HG03060 (cell line): ENCODE results near the gene PIAS3.
"Not testable (repeated sequence)": the region's sequence is repeated elsewhere in the genome, so short reads cannot be mapped to it uniquely, and the experiment has no call there.

Experiments used
- ATAC-seq: cut with Tn5 transposase; IDR thresholded peaks from one replicate; pipeline ENCODE4 v1.9.1; 2021; ENCODE audit warnings: low read depth, moderate number of reproducible peaks; ENCODE audit not compliant: unreplicated experiment

The PIAS3 gene

DNA sequence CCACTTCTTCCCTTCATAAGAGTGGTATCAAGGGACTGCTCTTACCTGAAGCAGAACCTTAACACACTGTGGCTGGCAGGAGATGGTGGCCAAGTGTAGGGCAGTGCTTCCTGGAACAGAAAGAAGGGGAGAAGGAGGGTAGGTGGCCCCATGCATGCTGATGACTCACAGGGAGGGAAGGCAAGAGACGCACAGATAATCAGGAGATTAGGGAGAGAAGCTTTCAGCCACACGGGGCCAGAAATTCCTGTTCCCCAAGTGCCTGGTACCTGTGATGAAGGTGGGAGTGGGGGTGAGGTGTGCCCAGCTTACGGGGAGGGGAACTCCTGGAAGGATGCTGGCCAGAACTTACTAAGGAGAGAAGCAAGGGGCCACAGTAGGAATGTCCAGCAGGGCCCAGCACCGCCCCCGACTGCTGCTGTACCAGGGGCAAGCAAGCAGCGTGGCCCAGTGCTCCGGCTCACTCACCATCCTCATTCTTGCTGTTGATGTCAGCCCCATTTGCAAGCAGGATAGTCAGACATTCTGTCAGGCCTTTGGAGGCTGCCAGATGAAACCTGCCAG is 19.1 kb upstream of the PIAS3 start:
- no peak for ATAC-seq

DNA sequence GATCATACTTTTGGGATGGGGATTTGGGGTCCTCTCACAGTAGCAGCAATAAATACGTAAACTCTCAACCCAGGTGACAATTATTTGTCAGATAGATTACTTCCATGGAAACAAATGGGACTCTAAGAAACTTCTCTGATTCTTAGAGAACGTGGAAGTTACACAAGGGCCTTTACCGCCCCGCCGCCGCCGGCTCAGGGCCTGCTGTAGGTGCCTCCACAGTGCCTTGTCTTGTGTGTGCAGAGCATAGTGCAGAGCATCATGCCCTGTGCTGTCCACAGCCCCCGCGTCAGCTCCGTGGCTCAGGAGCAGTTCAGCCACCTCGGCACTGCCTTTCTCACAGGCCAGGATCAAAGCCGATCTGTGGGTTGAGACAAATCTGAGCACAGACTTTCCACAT is 15.8 kb upstream of the PIAS3 start:
- no peak for ATAC-seq

- ATAC-seq = no peak
These were observed 13.4 kb upstream of the PIAS3 start for GRCh38 chr1:145871994-145872924.

GRCh38 chr1:145868232-145868631 is 9.4 kb upstream of the PIAS3 start:
- ATAC-seq = no peak

- no peak for ATAC-seq
These were observed 4.6 kb upstream of the PIAS3 start for GRCh38 chr1:145863282-145864018.

- no peak for ATAC-seq
These were observed 676 bp upstream of the PIAS3 start for GRCh38 chr1:145859491-145860023.

DNA sequence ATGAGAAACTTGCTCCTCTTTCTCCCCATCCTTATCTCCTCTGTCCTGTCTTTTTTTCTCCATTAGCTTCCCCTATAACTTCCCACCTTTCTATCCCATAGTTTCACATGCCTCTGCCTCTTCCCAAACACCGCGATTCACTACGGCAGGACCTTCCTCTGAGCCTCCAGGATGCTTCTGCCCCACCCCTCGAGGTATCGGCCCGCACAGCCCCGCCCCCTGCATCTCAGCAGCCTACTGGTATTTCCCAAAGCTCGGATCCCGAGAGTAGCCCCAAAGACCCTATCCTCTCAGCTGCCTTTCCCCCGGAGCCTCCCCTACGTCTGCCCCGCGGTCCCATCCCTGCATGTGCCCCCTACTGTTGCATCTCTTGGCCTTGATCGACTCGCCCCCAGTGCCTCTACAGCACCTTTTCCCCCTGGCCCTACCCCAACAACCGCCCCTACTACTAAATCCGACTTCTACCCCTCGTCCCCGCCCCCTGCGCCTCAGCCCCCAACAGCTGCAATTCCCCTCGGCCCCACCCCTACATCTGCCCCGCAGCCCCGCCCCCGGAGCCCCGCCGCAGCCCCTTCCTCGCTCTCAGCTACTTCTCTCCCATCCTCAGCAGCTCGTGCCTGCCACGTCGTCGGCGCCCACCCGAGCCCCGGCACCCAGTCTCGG is 512 bp downstream of the PIAS3 start:
- no peak for ATAC-seq

GRCh38 chr1:145857170-145857569 is 1.7 kb downstream of the PIAS3 start:
- no peak for ATAC-seq

DNA sequence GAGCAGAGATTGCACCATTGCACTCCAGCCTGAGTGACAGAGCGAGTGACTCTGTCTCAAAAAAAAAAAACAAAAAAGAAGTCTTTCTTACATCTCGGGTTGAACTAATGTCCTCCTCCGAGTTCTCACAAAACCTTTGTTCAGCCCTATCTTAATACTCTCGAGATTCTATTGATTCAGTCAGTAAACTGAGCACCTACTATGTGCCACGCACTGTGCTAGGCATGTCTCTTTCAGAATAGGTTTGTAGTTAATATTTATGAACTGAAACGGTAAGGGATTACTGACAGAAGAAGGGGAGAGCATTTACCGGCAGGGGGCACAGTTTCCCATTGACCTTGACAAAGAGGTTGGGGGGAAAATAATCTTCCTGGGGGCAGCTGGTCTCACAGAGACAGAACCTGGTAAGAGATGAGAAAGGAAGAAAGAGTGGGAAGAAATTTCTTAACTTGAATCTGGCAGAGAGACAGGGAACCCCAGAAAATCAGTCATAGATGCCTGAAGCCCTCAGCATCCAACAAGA is 3.4 kb downstream of the PIAS3 start:
- ATAC-seq = no peak

DNA sequence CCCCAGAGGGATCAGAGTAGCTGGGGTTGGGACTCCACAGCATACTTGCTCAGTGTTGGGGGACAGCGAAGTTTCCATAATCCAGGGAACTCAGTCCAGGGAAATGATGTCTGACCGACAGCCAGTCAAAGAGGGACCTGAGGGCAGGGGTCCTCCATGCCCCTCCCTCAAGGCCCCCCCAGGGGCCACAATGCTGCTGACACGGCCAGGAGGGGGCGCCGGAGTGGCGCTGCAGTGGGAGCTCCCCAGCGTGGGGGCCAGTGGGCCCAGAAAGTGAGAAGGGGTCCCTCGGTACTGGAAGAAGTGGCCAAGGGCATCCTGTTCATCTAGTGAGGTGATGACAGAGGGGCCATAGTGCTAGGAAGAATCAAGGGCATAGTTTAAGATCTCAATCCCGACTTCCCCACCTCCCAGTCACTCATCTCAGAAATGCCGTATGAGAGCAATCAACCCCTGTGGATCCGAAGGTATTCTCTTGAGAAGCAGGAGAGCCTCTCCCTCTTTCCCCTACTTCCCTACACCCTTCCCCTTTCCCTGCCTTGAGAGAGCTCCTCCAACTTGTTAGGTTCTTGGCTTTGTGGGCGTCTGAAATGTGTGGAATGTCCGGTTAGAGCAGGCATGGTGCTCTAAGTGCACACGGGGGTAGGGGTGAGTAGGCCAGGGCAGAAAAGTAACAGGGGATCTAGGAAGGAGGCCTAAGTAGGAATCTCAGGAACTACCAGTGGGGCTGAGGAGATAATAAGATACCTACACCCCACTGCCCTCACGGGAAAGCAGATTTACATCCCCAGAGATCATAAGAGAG is 9.3 kb downstream of the PIAS3 start:
- no peak for ATAC-seq

DNA sequence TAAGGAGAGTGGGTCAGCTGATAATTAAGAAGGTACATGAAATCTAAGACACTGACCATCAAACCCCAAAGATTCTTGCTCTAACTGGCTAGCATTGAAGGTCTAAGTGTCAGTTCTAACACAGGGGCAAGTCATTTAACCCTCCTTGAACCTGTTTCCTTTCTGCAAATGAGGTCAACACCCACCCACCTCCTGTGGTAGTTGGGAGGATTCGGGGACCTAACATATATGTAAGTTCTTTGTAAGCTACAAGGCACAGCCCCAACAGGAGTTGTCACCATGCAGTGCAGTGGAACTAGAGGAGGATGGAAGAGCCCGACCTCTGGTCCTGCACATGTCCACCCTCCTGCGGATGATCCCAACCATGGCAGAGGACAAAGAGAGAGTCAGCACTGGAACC is 11.1 kb downstream of the PIAS3 start:
- no peak for ATAC-seq

- ATAC-seq = no peak
These were observed 12.7 kb downstream of the PIAS3 start for GRCh38 chr1:145846201-145846612.

DNA sequence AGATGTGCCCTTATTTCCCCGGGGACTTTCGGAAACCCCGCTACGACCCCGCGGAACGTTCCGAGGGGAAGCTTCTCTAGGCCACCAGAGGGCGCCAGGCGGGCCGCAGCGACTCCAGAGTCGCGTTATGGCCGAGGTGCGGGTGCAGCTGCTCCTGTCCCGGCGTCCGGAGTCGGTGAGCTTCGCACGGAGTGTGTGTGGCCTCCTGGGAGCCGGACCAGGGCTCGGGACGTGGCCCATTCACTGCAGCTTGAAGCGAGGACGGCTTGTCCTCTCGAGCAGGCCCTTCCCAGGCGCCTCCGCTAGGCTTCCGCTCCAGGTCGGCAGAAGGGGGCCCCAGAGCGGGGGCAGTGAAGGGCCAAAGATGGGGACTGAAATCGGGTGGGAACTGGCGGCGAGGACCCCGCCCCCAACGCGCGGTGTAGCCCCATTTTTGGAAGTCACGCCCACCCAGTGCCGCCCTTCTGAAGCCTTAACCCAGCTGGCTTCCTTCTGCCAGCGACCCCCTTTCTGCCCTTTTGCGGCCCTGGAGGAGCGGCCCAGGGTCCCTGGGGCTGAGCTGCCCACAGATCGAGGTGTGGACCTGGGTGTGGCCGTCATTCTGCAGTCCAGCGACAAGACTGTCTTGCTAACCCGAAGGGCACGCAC is 13.2 kb downstream of the PIAS3 start, which contains the start of gene NUDT17:
Gene NUDT17 (plus strand): TSS at position 117 of the 648 bp plus-strand sequence. CDS start 11 bp downstream, at position 128.
- no peak for ATAC-seq

GRCh38 chr1:145845144-145845513 is 13.8 kb downstream of the PIAS3 start:
- peak; percentile 71 for ATAC-seq

- no peak for ATAC-seq
These were observed 15.8 kb downstream of the PIAS3 start for GRCh38 chr1:145843031-145843430.

- no peak for ATAC-seq
These were observed 21.2 kb downstream of the PIAS3 start for GRCh38 chr1:145837656-145838055.

DNA sequence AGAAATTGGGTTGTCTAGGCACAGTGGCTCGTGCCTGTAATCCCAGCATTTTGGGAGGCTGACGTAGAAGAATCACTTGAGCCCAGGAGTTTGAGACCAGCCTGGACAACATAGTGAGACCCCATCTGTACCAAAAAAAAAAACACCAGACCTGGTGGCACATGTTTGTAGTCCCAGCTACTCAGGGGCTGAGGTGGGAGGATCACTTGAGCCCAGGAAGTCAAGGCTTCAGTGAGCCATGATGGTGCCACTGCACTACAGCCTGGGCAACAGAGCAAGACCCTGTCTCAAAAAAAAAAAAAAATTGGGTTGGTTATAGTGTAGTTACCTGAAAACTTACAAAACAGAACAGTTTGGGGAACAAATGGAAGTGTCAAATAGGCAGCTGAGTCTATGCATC is 28.1 kb downstream of the PIAS3 start:
- ATAC-seq = not testable (repeated sequence)

DNA sequence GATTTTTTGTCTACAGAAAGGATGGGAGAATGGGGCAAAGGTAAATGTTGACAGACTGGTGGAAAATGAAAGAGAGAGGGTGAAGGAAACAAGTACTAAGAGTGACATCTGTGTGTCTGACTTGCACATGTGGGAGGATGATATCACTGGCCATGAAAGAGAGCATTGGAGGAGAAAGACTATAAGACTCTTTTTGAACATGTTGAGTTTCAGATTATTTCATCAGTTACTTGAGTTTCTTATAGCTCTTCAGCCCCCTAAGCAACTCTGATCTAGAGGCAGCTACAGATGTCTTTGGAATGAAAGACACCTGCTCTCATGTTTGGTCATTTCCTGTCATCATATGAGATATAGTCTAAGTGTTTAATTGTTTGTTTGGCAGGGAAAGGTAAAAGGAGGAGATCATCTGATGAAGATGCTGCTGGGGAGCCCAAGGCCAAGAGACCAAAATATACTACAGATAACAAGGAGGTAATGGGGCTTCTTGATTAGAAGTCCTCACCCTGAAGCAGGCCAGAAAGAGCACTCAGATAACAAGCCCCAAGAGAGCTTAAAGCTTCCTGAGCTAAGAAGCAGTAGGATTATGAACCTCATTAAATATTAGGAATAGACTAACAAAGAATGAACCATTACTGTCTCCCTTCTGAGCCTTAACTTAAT is 30.4 kb downstream of the PIAS3 start:
- ATAC-seq = no peak
